Measurements from ENCODE around the gene EFNB2. TPM values are rescaled to one million over a fixed set of nuclear protein-coding genes. Genes with fewer than 3 reads are reported as not detected.
A peak's percentile ranks its signal among the peaks of the same experiment; 100 is the strongest.

The EFNB2 gene
- total and polyA plus RNA-seq, 11 donors, result 7.3 to 20.2 (median 12.7) TPM

GRCh38 chr13:106468207-106468606 is 67.3 kb downstream of the EFNB2 start:
- intact Hi-C loops (cut with DNase I), result no loop called here
- ATAC-seq (peak; percentile 41 to 78 (median 68)), DNase-seq (peak in 3 of 5 donors; percentile 45 to 68 (median 58))
- H3K27ac ChIP-seq, result no peak overlapping the region
- H3K9me3 ChIP-seq, result no peaks in the 10 kb centered on the region
- no peaks in the 10 kb centered on the region for H3K36me3 ChIP-seq
- 36 to 64% (median 51%) methylated on average over 7 of the region's 7 CpGs for WGBS, 4 donors
- TF ChIP-seq CTCF (IDR thresholded peaks at IDR 0.05) (no peak), POLR2A (IDR thresholded peaks at IDR 0.05) (no peak)
- H3K4me1 ChIP-seq, result peaks cover 0 to 17% (median 11%) of the 10 kb centered on the region in 12 donors
- no peaks in the 10 kb centered on the region for H3K27me3 ChIP-seq
- no peak overlapping the region for H3K4me3 ChIP-seq

- DNase-seq (no peak), ATAC-seq (no peak)
- TF ChIP-seq POLR2A (IDR thresholded peaks at IDR 0.05) (no peak), CTCF (IDR thresholded peaks at IDR 0.05) (no peak)
- no peaks in the 10 kb centered on the region for H3K9me3 ChIP-seq
- no peaks in the 10 kb centered on the region for H3K36me3 ChIP-seq
- H3K27me3 ChIP-seq, result no peaks in the 10 kb centered on the region
- 78 to 84% (median 81%) methylated on average over 10 of the region's 10 CpGs for WGBS, 4 donors
- intact Hi-C loops (cut with DNase I), result no loop called here
- H3K27ac ChIP-seq, result no peak overlapping the region
- no peak overlapping the region for H3K4me3 ChIP-seq
- H3K4me1 ChIP-seq, result peaks cover 0 to 11% (median 6%) of the 10 kb centered on the region in 12 donors
Measured at GRCh38 chr13:106467427-106468122, 67.9 kb downstream of the EFNB2 start.

GRCh38 chr13:106466691-106467426 is 68.6 kb downstream of the EFNB2 start:
- Histone ChIP-seq H3K27ac (no peak overlapping the region), H3K4me3 (no peak overlapping the region), H3K27me3 (no peaks in the 10 kb centered on the region), H3K9me3 (no peaks in the 10 kb centered on the region), H3K36me3 (no peaks in the 10 kb centered on the region), H3K4me1 (peaks cover 0 to 3% (median under 1%) of the 10 kb centered on the region in 12 donors)
- 88 to 92% (median 91%) methylated on average over 7 of the region's 7 CpGs for WGBS, 4 donors
- ATAC-seq (no peak), DNase-seq (no peak)
- TF ChIP-seq POLR2A (IDR thresholded peaks at IDR 0.05) (no peak), CTCF (IDR thresholded peaks at IDR 0.05) (no peak)
- intact Hi-C loops (cut with DNase I), result no loop called here

GRCh38 chr13:106464076-106464475 is 71.4 kb downstream of the EFNB2 start:
- no peaks in the 10 kb centered on the region for H3K9me3 ChIP-seq
- intact Hi-C loops (cut with DNase I), result no loop called here
- no peaks in the 10 kb centered on the region for H3K27me3 ChIP-seq
- H3K4me1 ChIP-seq, result no peaks in the 10 kb centered on the region
- no peak overlapping the region for H3K27ac ChIP-seq
- DNase-seq, result no peak
- TF ChIP-seq POLR2A (IDR thresholded peaks at IDR 0.05), result no peak
- no peak for TF ChIP-seq CTCF (IDR thresholded peaks at IDR 0.05)
- WGBS, 4 donors, result 83 to 94% (median 89%) methylated on average over 4 of the region's 4 CpGs
- ATAC-seq, result no peak
- no peak overlapping the region for H3K4me3 ChIP-seq
- H3K36me3 ChIP-seq, result no peaks in the 10 kb centered on the region
